ENCODE data around the gene C12orf42. TPM values are rescaled to one million over a fixed set of nuclear protein-coding genes. Genes with fewer than 3 reads are reported as not detected.

Gene C12orf42
- total and polyA plus RNA-seq, 2 donors from 2014 or later, result 0.94 TPM; not detected in 1

GRCh38 chr12:103269946-103270345 lies 225.8 kb downstream of the C12orf42 start:
- no peak for DNase-seq
- intact Hi-C loops (cut with DNase I), result no loop called here
- H3K9ac ChIP-seq (ENCODE audit: low read length in 3 of 3), result no peak overlapping the region
- no peak for TF ChIP-seq CTCF (IDR thresholded peaks at IDR 0.05; ENCODE audit: borderline replicate concordance, extremely low read depth, insufficient read depth)
- H3K27me3 ChIP-seq (ENCODE audit: control insufficient read depth, insufficient read depth, low read length), result no peaks in the 10 kb centered on the region
- no peak overlapping the region for H3K27ac ChIP-seq (ENCODE audit: low read depth in 2 of 2, low read length in 2 of 2)
- no peaks in the 10 kb centered on the region for H3K9me3 ChIP-seq (ENCODE audit: control insufficient read depth in 2 of 3, insufficient read depth in 1 of 3, low read length in 3 of 3)
- H3K36me3 ChIP-seq (ENCODE audit: control insufficient read depth in 2 of 3, insufficient read depth in 3 of 3, low read length in 3 of 3), result no peaks in the 10 kb centered on the region
- H3K4me1 ChIP-seq (ENCODE audit: control insufficient read depth in 2 of 3, insufficient read depth in 2 of 3, low read depth in 1 of 3, low read length in 3 of 3), result no peaks in the 10 kb centered on the region
- no peak for FAIRE-seq
- H3K4me3 ChIP-seq (ENCODE audit: low read length in 3 of 3), result no peak overlapping the region

GRCh38 chr12:103268831-103269514 lies 226.8 kb downstream of the C12orf42 start:
- no peaks in the 10 kb centered on the region for H3K36me3 ChIP-seq (ENCODE audit: control insufficient read depth in 2 of 3, insufficient read depth in 3 of 3, low read length in 3 of 3)
- TF ChIP-seq CTCF (IDR thresholded peaks at IDR 0.05; ENCODE audit: borderline replicate concordance, extremely low read depth, insufficient read depth), result no peak
- H3K4me1 ChIP-seq (ENCODE audit: control insufficient read depth in 2 of 3, insufficient read depth in 2 of 3, low read depth in 1 of 3, low read length in 3 of 3), result no peaks in the 10 kb centered on the region
- no peaks in the 10 kb centered on the region for H3K27me3 ChIP-seq (ENCODE audit: control insufficient read depth, insufficient read depth, low read length)
- H3K4me3 ChIP-seq (ENCODE audit: low read length in 3 of 3), result no peak overlapping the region
- no peak for DNase-seq
- intact Hi-C loops (cut with DNase I), result no loop called here
- no peak overlapping the region for H3K9ac ChIP-seq (ENCODE audit: low read length in 3 of 3)
- FAIRE-seq, result no peak
- no peak overlapping the region for H3K27ac ChIP-seq (ENCODE audit: low read depth in 2 of 2, low read length in 2 of 2)
- no peaks in the 10 kb centered on the region for H3K9me3 ChIP-seq (ENCODE audit: control insufficient read depth in 2 of 3, insufficient read depth in 1 of 3, low read length in 3 of 3)

DNA sequence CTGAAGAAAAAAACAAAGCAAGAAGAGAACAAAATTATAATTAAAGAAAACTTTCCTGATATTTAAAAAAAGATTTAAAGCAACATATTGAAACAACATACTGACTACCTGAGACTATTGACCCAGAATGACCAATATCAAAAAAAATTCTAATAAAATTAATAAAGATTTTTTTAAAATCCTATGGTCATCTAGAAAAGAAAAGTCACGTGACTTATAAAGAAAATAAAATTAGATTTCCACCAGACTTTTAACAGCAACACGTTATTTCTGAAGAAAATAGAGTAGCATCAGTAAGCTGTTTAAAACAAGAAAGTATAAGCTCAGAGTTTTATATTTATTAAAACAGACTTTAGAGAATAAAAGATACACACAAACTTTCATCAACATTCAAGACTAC lies 238.0 kb downstream of the C12orf42 start:
- no peaks in the 10 kb centered on the region for H3K27me3 ChIP-seq (ENCODE audit: control insufficient read depth, insufficient read depth, low read length)
- intact Hi-C loops (cut with DNase I), result no loop called here
- H3K4me3 ChIP-seq (ENCODE audit: low read length in 3 of 3), result no peak overlapping the region
- no peak overlapping the region for H3K27ac ChIP-seq (ENCODE audit: low read depth in 2 of 2, low read length in 2 of 2)
- no peak for TF ChIP-seq CTCF (IDR thresholded peaks at IDR 0.05; ENCODE audit: borderline replicate concordance, extremely low read depth, insufficient read depth)
- H3K9ac ChIP-seq (ENCODE audit: low read length in 3 of 3), result no peak overlapping the region
- no peaks in the 10 kb centered on the region for H3K36me3 ChIP-seq (ENCODE audit: control insufficient read depth in 2 of 3, insufficient read depth in 3 of 3, low read length in 3 of 3)
- DNase-seq (no peak), FAIRE-seq (peak; percentile 27)
- H3K9me3 ChIP-seq (ENCODE audit: control insufficient read depth in 2 of 3, insufficient read depth in 1 of 3, low read length in 3 of 3), result no peaks in the 10 kb centered on the region
- H3K4me1 ChIP-seq (ENCODE audit: control insufficient read depth in 2 of 3, insufficient read depth in 2 of 3, low read depth in 1 of 3, low read length in 3 of 3), result no peaks in the 10 kb centered on the region

Other genes with a start within 250 kb of the C12orf42 start
- gene STAB2, start 91.3 kb upstream of the C12orf42 start, total RNA-seq, result 0.16 TPM
- gene STAB2, start 91.3 kb upstream of the C12orf42 start, polyA plus RNA-seq (ENCODE audit: insufficient read depth, low read depth, low replicate concordance), result not detected

All from kidney (tissue), 14 donors.